ENCODE data around the gene ASB11. TPM values are rescaled to one million over a fixed set of nuclear protein-coding genes. Genes with fewer than 3 reads are reported as not detected.

The ASB11 gene
- polyA plus RNA-seq, 1 donor from 2014 or later, result not detected

GRCh38 chrX:15321447-15321846 lies 6.0 kb upstream of the ASB11 start:
- no peaks in the 10 kb centered on the region for H3K27me3 ChIP-seq (ENCODE audit: insufficient read depth, low read depth, low read length)
- no peak overlapping the region for H3K4me3 ChIP-seq (ENCODE audit: low read length)
- no peak overlapping the region for H3K9ac ChIP-seq (ENCODE audit: low read length)
- H2AFZ ChIP-seq (ENCODE audit: low read depth, low read length), result no peak overlapping the region
- H3F3A ChIP-seq (ENCODE audit: insufficient read depth, low read length, poor library complexity, severe bottlenecking), result no peaks in the 10 kb centered on the region
- no peaks in the 10 kb centered on the region for H3K79me2 ChIP-seq (replicated peaks; ENCODE audit: insufficient read depth, low read length)
- H3K9me3 ChIP-seq (ENCODE audit: low read length), result no peaks in the 10 kb centered on the region
- no peaks in the 10 kb centered on the region for H3K9me2 ChIP-seq (ENCODE audit: insufficient read depth, low read length)
- H3K27ac ChIP-seq (ENCODE audit: low read length), result no peak overlapping the region
- no peaks in the 10 kb centered on the region for H4K20me1 ChIP-seq (ENCODE audit: insufficient read depth)
- peaks cover 5% of the 10 kb centered on the region for H3K36me3 ChIP-seq (ENCODE audit: insufficient read depth, low read length)
- H3K4me2 ChIP-seq (ENCODE audit: low read length), result no peak overlapping the region
- TF ChIP-seq REST (IDR thresholded peaks at IDR 0.05; ENCODE audit: borderline replicate concordance) (no peak), POLR2AphosphoS5 (IDR thresholded peaks at IDR 0.05) (no peak), MXI1 (conservative IDR thresholded peaks at IDR 0.05; ENCODE audit: poor library complexity, severe bottlenecking) (no peak), EP300 (conservative IDR thresholded peaks at IDR 0.05; ENCODE audit: poor library complexity, severe bottlenecking) (no peak), TAF1 (IDR thresholded peaks at IDR 0.05; ENCODE audit: low read depth) (no peak), SMC3 (conservative IDR thresholded peaks at IDR 0.05; ENCODE audit: poor library complexity) (no peak), EZH2 (IDR thresholded peaks at IDR 0.05; ENCODE audit: borderline replicate concordance, insufficient read depth, low read length, poor library complexity, severe bottlenecking) (no peak), RAD21 (conservative IDR thresholded peaks at IDR 0.05) (no peak)
- TF ChIP-seq, protein P1, sequence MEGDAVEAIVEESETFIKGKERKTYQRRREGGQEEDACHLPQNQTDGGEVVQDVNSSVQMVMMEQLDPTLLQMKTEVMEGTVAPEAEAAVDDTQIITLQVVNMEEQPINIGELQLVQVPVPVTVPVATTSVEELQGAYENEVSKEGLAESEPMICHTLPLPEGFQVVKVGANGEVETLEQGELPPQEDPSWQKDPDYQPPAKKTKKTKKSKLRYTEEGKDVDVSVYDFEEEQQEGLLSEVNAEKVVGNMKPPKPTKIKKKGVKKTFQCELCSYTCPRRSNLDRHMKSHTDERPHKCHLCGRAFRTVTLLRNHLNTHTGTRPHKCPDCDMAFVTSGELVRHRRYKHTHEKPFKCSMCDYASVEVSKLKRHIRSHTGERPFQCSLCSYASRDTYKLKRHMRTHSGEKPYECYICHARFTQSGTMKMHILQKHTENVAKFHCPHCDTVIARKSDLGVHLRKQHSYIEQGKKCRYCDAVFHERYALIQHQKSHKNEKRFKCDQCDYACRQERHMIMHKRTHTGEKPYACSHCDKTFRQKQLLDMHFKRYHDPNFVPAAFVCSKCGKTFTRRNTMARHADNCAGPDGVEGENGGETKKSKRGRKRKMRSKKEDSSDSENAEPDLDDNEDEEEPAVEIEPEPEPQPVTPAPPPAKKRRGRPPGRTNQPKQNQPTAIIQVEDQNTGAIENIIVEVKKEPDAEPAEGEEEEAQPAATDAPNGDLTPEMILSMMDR (IDR thresholded peaks at IDR 0.05; ENCODE audit: poor library complexity, severe bottlenecking), result no peak

DNA sequence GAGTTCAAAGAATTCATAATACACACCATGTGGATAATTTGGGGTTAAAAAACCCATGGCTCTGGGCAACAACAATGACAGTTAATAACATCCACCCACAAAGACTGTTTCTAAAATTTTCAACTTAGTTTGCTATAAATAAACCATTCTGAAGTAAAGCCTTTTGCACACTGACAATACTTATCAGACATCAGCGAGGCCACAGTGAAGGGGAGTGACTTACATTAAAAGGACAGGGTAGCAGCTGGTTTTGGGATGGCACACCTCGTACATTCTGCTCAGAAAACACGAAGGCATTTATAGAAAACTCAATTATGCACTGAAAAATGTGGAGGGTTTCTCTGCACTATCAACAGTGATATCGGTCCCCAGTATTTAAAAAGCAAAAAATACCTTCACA lies 4.9 kb upstream of the ASB11 start:
- no peak overlapping the region for H3K4me3 ChIP-seq (ENCODE audit: low read length)
- no peaks in the 10 kb centered on the region for H3K79me2 ChIP-seq (replicated peaks; ENCODE audit: insufficient read depth, low read length)
- TF ChIP-seq RAD21 (conservative IDR thresholded peaks at IDR 0.05) (no peak), POLR2AphosphoS5 (IDR thresholded peaks at IDR 0.05) (no peak), SMC3 (conservative IDR thresholded peaks at IDR 0.05; ENCODE audit: poor library complexity) (no peak), REST (IDR thresholded peaks at IDR 0.05; ENCODE audit: borderline replicate concordance) (no peak), MXI1 (conservative IDR thresholded peaks at IDR 0.05; ENCODE audit: poor library complexity, severe bottlenecking) (no peak), EZH2 (IDR thresholded peaks at IDR 0.05; ENCODE audit: borderline replicate concordance, insufficient read depth, low read length, poor library complexity, severe bottlenecking) (no peak), TAF1 (IDR thresholded peaks at IDR 0.05; ENCODE audit: low read depth) (no peak)
- TF ChIP-seq, protein P1 (IDR thresholded peaks at IDR 0.05; ENCODE audit: poor library complexity, severe bottlenecking), result no peak
- no peak overlapping the region for H2AFZ ChIP-seq (ENCODE audit: low read depth, low read length)
- peaks cover 5% of the 10 kb centered on the region for H3K36me3 ChIP-seq (ENCODE audit: insufficient read depth, low read length)
- no peaks in the 10 kb centered on the region for H3F3A ChIP-seq (ENCODE audit: insufficient read depth, low read length, poor library complexity, severe bottlenecking)
- no peaks in the 10 kb centered on the region for H3K9me3 ChIP-seq (ENCODE audit: low read length)
- H3K27me3 ChIP-seq (ENCODE audit: insufficient read depth, low read depth, low read length), result no peaks in the 10 kb centered on the region
- H3K27ac ChIP-seq (ENCODE audit: low read length), result no peak overlapping the region
- no peak overlapping the region for H3K9ac ChIP-seq (ENCODE audit: low read length)
- no peaks in the 10 kb centered on the region for H4K20me1 ChIP-seq (ENCODE audit: insufficient read depth)
- H3K4me2 ChIP-seq (ENCODE audit: low read length), result no peak overlapping the region
- no peaks in the 10 kb centered on the region for H3K9me2 ChIP-seq (ENCODE audit: insufficient read depth, low read length)
